Kidney (tissue), 14 donors: ENCODE measurements around the gene MYCBP2. TPM values are rescaled to one million over a fixed set of nuclear protein-coding genes. Genes with fewer than 3 reads are reported as not detected.

Experiments
- DNase-seq, 5 donors: peaks; one replicate each; pipeline ENCODE4 v3.0.0-alpha.2; 2013 to 2020
- FAIRE-seq: peaks from 2 replicates; lab custom pipeline; 2012; peaks lifted over from hg19 to GRCh38; lab: Jason Lieb, UNC
- H3K27ac ChIP-seq, 2 donors: one replicate each; pipeline ENCODE4 v1.7.0; 2013; ENCODE audit warnings: low read depth in 2 of 2, low read length in 2 of 2, inconsistent platforms in 1 of 2
- H3K27me3 ChIP-seq: one replicate; pipeline ENCODE4 v1.7.1; 2013; ENCODE audit warnings: low read length, inconsistent platforms; ENCODE audit not compliant: control insufficient read depth, insufficient read depth
- H3K36me3 ChIP-seq, 3 donors: one replicate each; pipeline versions ENCODE4 v1.7.0 to v1.7.1; 2013; ENCODE audit warnings: low read length in 3 of 3, control low read depth in 1 of 3, inconsistent platforms in 1 of 3; ENCODE audit not compliant: insufficient read depth in 3 of 3, control insufficient read depth in 2 of 3
- H3K4me1 ChIP-seq, 3 donors: one replicate each; pipeline versions ENCODE4 v1.7.0 to v1.7.1; 2013; ENCODE audit warnings: low read length in 3 of 3, inconsistent platforms in 1 of 3, low read depth in 1 of 3; ENCODE audit not compliant: control insufficient read depth in 2 of 3, insufficient read depth in 2 of 3
- H3K4me3 ChIP-seq, 3 donors: one replicate each; pipeline versions ENCODE4 v1.7.0 to v1.8.1; 2013; ENCODE audit warnings: low read length in 3 of 3, control low read depth in 1 of 3, inconsistent platforms in 1 of 3
- H3K9ac ChIP-seq, 3 donors: one replicate each; pipeline versions ENCODE4 v1.7.0 to v1.7.1; 2013; ENCODE audit warnings: low read length in 3 of 3, control low read depth in 1 of 3, inconsistent platforms in 1 of 3
- H3K9me3 ChIP-seq, 3 donors: one replicate each; pipeline versions ENCODE4 v1.7.0 to v1.7.1; 2013; ENCODE audit warnings: low read length in 3 of 3, control low read depth in 1 of 3, inconsistent platforms in 1 of 3; ENCODE audit not compliant: control insufficient read depth in 2 of 3, insufficient read depth in 1 of 3
- CTCF ChIP-seq: IDR thresholded peaks from 3 replicates; pipeline ENCODE4 v1.5.1; 2012; ENCODE audit warnings: mild to moderate bottlenecking, moderate library complexity, borderline replicate concordance; ENCODE audit not compliant: insufficient read depth; ENCODE audit errors: extremely low read depth
- intact Hi-C: fragments of 100-400 bp; cut with DNase I; formaldehyde crosslinking; loops from one replicate; pipeline ENCODE4 v1.11.1; 2022
- polyA plus RNA-seq: library from polyadenylated mRNA; stranded (reverse); fragments of 350-450 nt; fragmentation: Illumina TruSeq; extraction: RNeasy Lipid Tissue Mini Kit (QIAGEN cat#74804); gene quantifications from one replicate; pipeline ENCODE4 v1.2.3, GENCODE V29; 2014; ENCODE audit warnings: low read depth, low replicate concordance; ENCODE audit not compliant: insufficient read depth
- total RNA-seq: library from RNA; stranded (reverse); fragmentation: NEBNext Ultra II Directional; extraction: Animal tissue kit (Norgen Biotek cat#: 25700); gene quantifications from one replicate; pipeline ENCODE4 v1.2.1, GENCODE V29; 2021
- donor health status: control.
- donor health status: control.
- donor health status: control.
- donor health status: control.
- donor health status: control.
- donor health status: DM: yes; HTN: yes; CAD: no.
- donor health status: Normal renal cell carcinoma (clear cell type).

The MYCBP2 gene
- total and polyA plus RNA-seq, 2 donors from 2014 or later = 14.5 to 96.4 TPM

GRCh38 chr13:77026861-77027621, 299.9 kb downstream of the MYCBP2 start, which contains the start of gene FBXL3:
Gene FBXL3 (minus strand): TSS chr13:77027159. CDS start chr13:77021860, 5,299 bp downstream.
- Histone ChIP-seq H3K27me3 (no peaks in the 10 kb centered on the region), H3K27ac (peak within 1 kb of the TSS; percentile 94 to 98), H3K36me3 (no peaks in the 10 kb centered on the region), H3K4me3 (peak within 1 kb of the TSS; percentile 88 to 93 (median 89)), H3K9me3 (no peaks in the 10 kb centered on the region), H3K4me1 (peaks cover 0 to 10% (median 0%) of the 10 kb centered on the region in 3 donors), H3K9ac (peak within 1 kb of the TSS; percentile 74 to 90 (median 87))
- no peak for FAIRE-seq
- peak; percentile 90 to 95 (median 95) for DNase-seq
- TF ChIP-seq CTCF = peak; percentile 1
- intact Hi-C loops = no loop called here

- Histone ChIP-seq H3K9ac (peak overlapping the region; percentile 60 to 77 (median 68)), H3K4me1 (peaks cover 0 to 10% (median 0%) of the 10 kb centered on the region in 3 donors), H3K27me3 (no peaks in the 10 kb centered on the region), H3K4me3 (peak overlapping the region; percentile 70 to 93 (median 88)), H3K36me3 (no peaks in the 10 kb centered on the region), H3K9me3 (no peaks in the 10 kb centered on the region), H3K27ac (peak overlapping the region; percentile 94 to 98)
- TF ChIP-seq CTCF = peak; percentile 1
- FAIRE-seq = no peak
- DNase-seq = peak; percentile 87 to 96 (median 91)
- intact Hi-C loops = no loop called here
Observed at GRCh38 chr13:77026255-77026860, 300.5 kb downstream of the MYCBP2 start.

- FAIRE-seq = no peak
- intact Hi-C loops = no loop called here
- no peak overlapping the region for H3K27ac ChIP-seq
- no peaks in the 10 kb centered on the region for H3K9me3 ChIP-seq
- TF ChIP-seq CTCF = no peak
- no peak overlapping the region for H3K9ac ChIP-seq
- no peaks in the 10 kb centered on the region for H3K27me3 ChIP-seq
- no peak for DNase-seq
- H3K4me3 ChIP-seq = no peak overlapping the region
- peaks cover 0 to 14% (median 0%) of the 10 kb centered on the region in 3 donors for H3K4me1 ChIP-seq
- peaks cover 0 to 5% (median 0%) of the 10 kb centered on the region in 3 donors for H3K36me3 ChIP-seq
Observed at GRCh38 chr13:77022341-77022740, 304.6 kb downstream of the MYCBP2 start.
